Measurements from ENCODE around the gene PCAT7.

PCAT7 gene

GRCh38 chr9:94607423-94607691 is 52.5 kb downstream of the PCAT7 start:
- DNase-seq (ENCODE audit: low spot score) (no peak), ATAC-seq (ENCODE audit: low read depth) (no peak)
- TF ChIP-seq CTCF (IDR thresholded peaks at IDR 0.05; ENCODE audit: poor library complexity, severe bottlenecking) = no peak
- Histone ChIP-seq H3K27me3 (ENCODE audit: insufficient read depth, poor library complexity, severe bottlenecking) (no peaks in the 10 kb centered on the region), H3K4me1 (ENCODE audit: insufficient read depth, poor library complexity, severe bottlenecking) (no peaks in the 10 kb centered on the region), H3K4me3 (ENCODE audit: severe bottlenecking) (no peak overlapping the region), H3K27ac (ENCODE audit: poor library complexity, severe bottlenecking) (no peak overlapping the region), H3K9me3 (ENCODE audit: severe bottlenecking) (no peaks in the 10 kb centered on the region), H3K36me3 (ENCODE audit: low read depth) (no peaks in the 10 kb centered on the region)

DNA sequence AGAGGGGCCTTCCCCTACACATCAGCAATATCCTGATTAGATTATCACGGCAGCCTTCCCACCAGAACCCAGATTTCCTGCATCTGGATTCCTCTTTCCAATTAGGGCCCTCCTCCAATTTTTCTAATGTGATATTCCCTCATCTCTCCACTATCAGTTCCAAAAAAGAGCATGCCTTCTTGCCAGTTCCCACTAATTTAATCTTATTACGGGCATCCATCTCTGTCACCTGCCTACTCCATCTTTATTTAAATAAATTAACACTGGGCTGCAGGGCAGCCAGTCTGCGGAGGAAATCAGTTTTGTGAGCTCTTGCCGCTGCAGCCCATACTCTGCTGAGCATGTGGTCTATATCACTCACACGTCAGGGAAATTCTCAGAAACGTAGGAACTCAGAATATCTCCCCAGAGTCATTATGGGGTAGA is 55.3 kb downstream of the PCAT7 start:
- Histone ChIP-seq H3K4me1 (ENCODE audit: insufficient read depth, poor library complexity, severe bottlenecking) (no peaks in the 10 kb centered on the region), H3K27ac (ENCODE audit: poor library complexity, severe bottlenecking) (no peak overlapping the region), H3K36me3 (ENCODE audit: low read depth) (no peaks in the 10 kb centered on the region), H3K9me3 (ENCODE audit: severe bottlenecking) (no peaks in the 10 kb centered on the region), H3K27me3 (ENCODE audit: insufficient read depth, poor library complexity, severe bottlenecking) (no peaks in the 10 kb centered on the region), H3K4me3 (ENCODE audit: severe bottlenecking) (no peak overlapping the region)
- no peak for ATAC-seq (ENCODE audit: low read depth)
- DNase-seq (ENCODE audit: low spot score) = no peak
- no peak for TF ChIP-seq CTCF (IDR thresholded peaks at IDR 0.05; ENCODE audit: poor library complexity, severe bottlenecking)

GRCh38 chr9:94611638-94612068 is 56.8 kb downstream of the PCAT7 start:
- H3K9me3 ChIP-seq (ENCODE audit: severe bottlenecking) = no peaks in the 10 kb centered on the region
- ATAC-seq (ENCODE audit: low read depth) = no peak
- no peak for TF ChIP-seq CTCF (IDR thresholded peaks at IDR 0.05; ENCODE audit: poor library complexity, severe bottlenecking)
- H3K4me3 ChIP-seq (ENCODE audit: severe bottlenecking) = no peak overlapping the region
- H3K27me3 ChIP-seq (ENCODE audit: insufficient read depth, poor library complexity, severe bottlenecking) = no peaks in the 10 kb centered on the region
- H3K4me1 ChIP-seq (ENCODE audit: insufficient read depth, poor library complexity, severe bottlenecking) = no peaks in the 10 kb centered on the region
- no peak for DNase-seq (ENCODE audit: low spot score)
- no peak overlapping the region for H3K27ac ChIP-seq (ENCODE audit: poor library complexity, severe bottlenecking)
- no peaks in the 10 kb centered on the region for H3K36me3 ChIP-seq (ENCODE audit: low read depth)

DNA sequence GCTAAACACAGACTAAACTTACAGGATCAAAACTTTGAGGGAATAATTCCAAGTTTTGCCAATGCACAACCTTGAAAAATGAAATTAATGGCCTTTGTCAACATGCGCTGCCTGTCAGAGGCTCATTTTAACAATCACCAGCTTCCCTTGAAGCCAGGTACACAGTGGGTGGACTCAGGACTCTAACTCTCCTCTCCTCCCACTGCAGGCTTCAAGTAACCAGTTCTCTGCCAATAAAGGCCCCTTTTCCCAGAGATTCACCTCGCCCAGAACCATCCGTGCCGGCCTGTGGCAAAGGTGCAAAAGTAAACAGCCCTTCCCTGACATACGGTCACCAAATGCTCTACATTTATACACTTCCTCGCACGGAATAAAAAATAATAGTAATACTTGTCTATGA is 57.2 kb downstream of the PCAT7 start:
- ATAC-seq (ENCODE audit: low read depth) = no peak
- Histone ChIP-seq H3K36me3 (ENCODE audit: low read depth) (no peaks in the 10 kb centered on the region), H3K4me1 (ENCODE audit: insufficient read depth, poor library complexity, severe bottlenecking) (no peaks in the 10 kb centered on the region), H3K27me3 (ENCODE audit: insufficient read depth, poor library complexity, severe bottlenecking) (no peaks in the 10 kb centered on the region), H3K4me3 (ENCODE audit: severe bottlenecking) (no peak overlapping the region), H3K27ac (ENCODE audit: poor library complexity, severe bottlenecking) (no peak overlapping the region), H3K9me3 (ENCODE audit: severe bottlenecking) (no peaks in the 10 kb centered on the region)
- no peak for DNase-seq (ENCODE audit: low spot score)
- no peak for TF ChIP-seq CTCF (IDR thresholded peaks at IDR 0.05; ENCODE audit: poor library complexity, severe bottlenecking)

GRCh38 chr9:94613003-94613402 is 58.1 kb downstream of the PCAT7 start:
- TF ChIP-seq CTCF (IDR thresholded peaks at IDR 0.05; ENCODE audit: poor library complexity, severe bottlenecking) = no peak
- no peak for DNase-seq (ENCODE audit: low spot score)
- Histone ChIP-seq H3K27me3 (ENCODE audit: insufficient read depth, poor library complexity, severe bottlenecking) (no peaks in the 10 kb centered on the region), H3K36me3 (ENCODE audit: low read depth) (no peaks in the 10 kb centered on the region), H3K4me3 (ENCODE audit: severe bottlenecking) (no peak overlapping the region), H3K4me1 (ENCODE audit: insufficient read depth, poor library complexity, severe bottlenecking) (no peaks in the 10 kb centered on the region), H3K9me3 (ENCODE audit: severe bottlenecking) (no peaks in the 10 kb centered on the region), H3K27ac (ENCODE audit: poor library complexity, severe bottlenecking) (no peak overlapping the region)
- ATAC-seq (ENCODE audit: low read depth) = no peak

All from RWPE2 (cell line).